NT2/D1 (cell line): ENCODE measurements around the gene SLIT3.

Experiments
- SUZ12 ChIP-seq: IDR thresholded peaks from 2 replicates; pipeline ENCODE4 v1.6.1; 2011; ENCODE audit not compliant: insufficient read length, insufficient read depth; ENCODE audit errors: extremely low read depth
- YY1 ChIP-seq: IDR thresholded peaks from 2 replicates; pipeline ENCODE4 v1.6.1; 2011; ENCODE audit not compliant: insufficient read length, insufficient read depth
- ZNF274 ChIP-seq: IDR thresholded peaks from 2 replicates; pipeline ENCODE4 v1.6.1; 2011; ENCODE audit warnings: mild to moderate bottlenecking, low read depth, low read length

- TF ChIP-seq ZNF274 (no peak), YY1 (no peak), SUZ12 (no peak)
These were observed 233.2 kb downstream of the SLIT3 start for GRCh38 chr5:169067751-169068173.
